Parathyroid adenoma (tissue), 2 donors: ENCODE results near the gene BET1L.

ENCODE experiments used
- H2AFZ ChIP-seq: fragments of 300-600 bp; sonication (generic); one replicate; pipeline ENCODE4 v1.7.0; 2017; ENCODE audit warnings: antibody characterized with exemption, mild to moderate bottlenecking
- H3K27ac ChIP-seq: fragments of 300-600 bp; sonication (generic); one replicate; pipeline ENCODE4 v1.7.0; 2017
- H3K27me3 ChIP-seq: fragments of 300-600 bp; sonication (generic); one replicate; pipeline ENCODE4 v1.7.0; 2017; ENCODE audit warnings: low read length; ENCODE audit not compliant: control insufficient read depth, insufficient read depth
- H3K36me3 ChIP-seq: fragments of 300-600 bp; sonication (generic); one replicate; pipeline ENCODE4 v1.7.0; 2017; ENCODE audit warnings: low read length; ENCODE audit not compliant: control insufficient read depth, insufficient read depth
- H3K4me1 ChIP-seq: fragments of 300-600 bp; sonication (generic); one replicate; pipeline ENCODE4 v1.7.0; 2017; ENCODE audit warnings: control low read depth
- H3K4me2 ChIP-seq: fragments of 300-600 bp; sonication (generic); one replicate; pipeline ENCODE4 v1.7.0; 2017; ENCODE audit warnings: low read length
- H3K4me3 ChIP-seq: fragments of 300-600 bp; sonication (generic); one replicate; pipeline ENCODE4 v1.7.0; 2017; ENCODE audit warnings: low read depth, low read length
- H3K79me2 ChIP-seq: fragments of 300-600 bp; sonication (generic); one replicate; pipeline ENCODE4 v1.7.0; 2017; ENCODE audit warnings: control low read depth
- H3K9ac ChIP-seq: fragments of 300-600 bp; sonication (generic); one replicate; pipeline ENCODE4 v1.7.0; 2017; ENCODE audit warnings: mild to moderate bottlenecking
- H3K9me3 ChIP-seq: fragments of 300-600 bp; sonication (generic); one replicate; pipeline ENCODE4 v1.7.0; 2017; ENCODE audit warnings: low read length; ENCODE audit not compliant: control insufficient read depth
- TF ChIP-seq, protein P1 (sequence below): fragments of 300-600 bp; sonication (generic); IDR thresholded peaks from one replicate; pipeline ENCODE4 v1.7.0; 2017; ENCODE audit warnings: antibody characterized with exemption, mild to moderate bottlenecking
- donor health status: primary hyperparathyroidism.

The BET1L gene

DNA sequence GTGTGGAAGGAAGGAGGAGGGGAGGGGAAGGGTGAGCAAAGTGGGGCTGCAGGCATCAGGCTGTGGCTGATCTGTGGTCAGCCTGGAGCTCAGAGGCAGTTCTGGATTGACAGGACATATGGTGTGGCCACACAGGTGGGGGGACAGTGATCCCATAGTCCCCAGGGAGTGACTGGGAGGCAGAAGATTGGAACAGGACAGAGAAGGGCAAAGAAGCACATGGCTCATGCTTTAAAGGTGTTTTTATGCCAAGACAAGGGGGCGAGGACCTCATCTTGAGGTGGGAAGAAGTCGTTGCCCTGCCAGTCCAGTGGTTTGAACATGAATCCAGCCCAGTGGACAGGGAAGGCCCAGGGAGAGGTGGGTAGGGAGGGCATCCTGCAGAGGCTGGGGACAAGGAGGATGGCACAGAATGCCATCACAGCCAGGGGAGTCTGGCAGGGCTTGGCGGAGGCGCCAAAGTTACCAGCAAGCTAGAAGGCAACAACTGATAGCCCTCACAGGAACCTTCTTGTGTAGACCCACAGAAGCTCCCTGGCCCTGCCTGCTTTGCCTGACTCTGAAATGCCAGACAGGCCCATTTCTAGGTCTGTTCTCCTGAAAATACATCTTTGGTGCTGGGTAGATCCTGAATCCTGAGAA, 3.1 kb downstream of the BET1L start:
- no peaks in the 10 kb centered on the region for H3K36me3 ChIP-seq
- TF ChIP-seq, protein P1, sequence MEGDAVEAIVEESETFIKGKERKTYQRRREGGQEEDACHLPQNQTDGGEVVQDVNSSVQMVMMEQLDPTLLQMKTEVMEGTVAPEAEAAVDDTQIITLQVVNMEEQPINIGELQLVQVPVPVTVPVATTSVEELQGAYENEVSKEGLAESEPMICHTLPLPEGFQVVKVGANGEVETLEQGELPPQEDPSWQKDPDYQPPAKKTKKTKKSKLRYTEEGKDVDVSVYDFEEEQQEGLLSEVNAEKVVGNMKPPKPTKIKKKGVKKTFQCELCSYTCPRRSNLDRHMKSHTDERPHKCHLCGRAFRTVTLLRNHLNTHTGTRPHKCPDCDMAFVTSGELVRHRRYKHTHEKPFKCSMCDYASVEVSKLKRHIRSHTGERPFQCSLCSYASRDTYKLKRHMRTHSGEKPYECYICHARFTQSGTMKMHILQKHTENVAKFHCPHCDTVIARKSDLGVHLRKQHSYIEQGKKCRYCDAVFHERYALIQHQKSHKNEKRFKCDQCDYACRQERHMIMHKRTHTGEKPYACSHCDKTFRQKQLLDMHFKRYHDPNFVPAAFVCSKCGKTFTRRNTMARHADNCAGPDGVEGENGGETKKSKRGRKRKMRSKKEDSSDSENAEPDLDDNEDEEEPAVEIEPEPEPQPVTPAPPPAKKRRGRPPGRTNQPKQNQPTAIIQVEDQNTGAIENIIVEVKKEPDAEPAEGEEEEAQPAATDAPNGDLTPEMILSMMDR, result no peak
- peaks cover 5% of the 10 kb centered on the region for H3K4me1 ChIP-seq
- peaks cover 7% of the 10 kb centered on the region for H3K79me2 ChIP-seq
- no peaks in the 10 kb centered on the region for H3K27me3 ChIP-seq
- H3K27ac ChIP-seq, result no peak overlapping the region
- H3K9ac ChIP-seq, result no peak overlapping the region
- no peaks in the 10 kb centered on the region for H3K9me3 ChIP-seq
- H3K4me3 ChIP-seq, result no peak overlapping the region
- no peak overlapping the region for H3K4me2 ChIP-seq
- no peak overlapping the region for H2AFZ ChIP-seq

DNA sequence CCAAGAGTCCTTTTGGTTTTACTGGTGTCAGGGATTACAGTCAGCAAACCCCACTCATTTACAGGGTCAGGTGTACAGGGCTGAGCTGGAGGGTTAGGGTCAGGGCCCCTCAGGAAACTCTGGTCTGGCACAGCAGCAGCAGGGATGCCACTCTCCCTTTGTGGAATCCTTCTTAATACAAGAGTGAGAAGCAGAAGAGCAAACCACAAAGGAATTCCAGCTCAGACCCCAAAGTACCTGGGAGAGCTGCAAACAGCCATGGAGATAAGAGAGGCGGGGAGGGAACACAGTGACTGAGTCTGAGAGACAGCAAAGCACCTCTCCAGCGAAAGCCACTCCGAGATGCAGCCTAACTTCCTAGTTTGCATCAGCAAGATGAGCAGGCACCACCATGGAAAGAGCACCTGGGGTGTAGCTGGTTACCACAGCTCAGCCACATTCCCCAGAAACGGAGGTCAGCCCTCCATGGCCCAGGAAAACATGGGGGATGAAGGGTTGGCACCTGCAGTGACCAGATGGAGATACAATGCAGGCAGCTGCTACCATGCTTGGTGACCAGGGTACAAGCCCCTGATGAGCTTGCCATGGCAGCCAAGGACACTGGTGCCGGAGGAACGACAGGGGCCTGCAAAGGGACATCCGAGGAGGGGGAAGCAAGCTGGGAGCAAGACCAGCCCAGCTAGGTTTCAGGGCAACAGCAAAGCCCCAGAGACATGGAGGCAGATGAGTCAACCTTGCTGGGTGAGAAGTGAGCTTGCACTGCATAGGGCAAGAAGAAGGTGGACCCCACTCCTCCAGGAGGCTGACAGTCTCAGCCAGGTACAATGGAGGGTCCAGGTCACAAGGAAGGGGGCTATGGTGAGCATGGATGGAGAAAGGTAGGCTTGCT, 3.9 kb downstream of the BET1L start:
- H3K27me3 ChIP-seq, result no peaks in the 10 kb centered on the region
- H3K4me2 ChIP-seq, result no peak overlapping the region
- TF ChIP-seq, protein P1, result no peak
- H3K9me3 ChIP-seq, result no peaks in the 10 kb centered on the region
- H2AFZ ChIP-seq, result no peak overlapping the region
- H3K4me3 ChIP-seq, result no peak overlapping the region
- peaks cover 7% of the 10 kb centered on the region for H3K79me2 ChIP-seq
- H3K9ac ChIP-seq, result no peak overlapping the region
- peaks cover 5% of the 10 kb centered on the region for H3K4me1 ChIP-seq
- H3K27ac ChIP-seq, result no peak overlapping the region
- H3K36me3 ChIP-seq, result no peaks in the 10 kb centered on the region

DNA sequence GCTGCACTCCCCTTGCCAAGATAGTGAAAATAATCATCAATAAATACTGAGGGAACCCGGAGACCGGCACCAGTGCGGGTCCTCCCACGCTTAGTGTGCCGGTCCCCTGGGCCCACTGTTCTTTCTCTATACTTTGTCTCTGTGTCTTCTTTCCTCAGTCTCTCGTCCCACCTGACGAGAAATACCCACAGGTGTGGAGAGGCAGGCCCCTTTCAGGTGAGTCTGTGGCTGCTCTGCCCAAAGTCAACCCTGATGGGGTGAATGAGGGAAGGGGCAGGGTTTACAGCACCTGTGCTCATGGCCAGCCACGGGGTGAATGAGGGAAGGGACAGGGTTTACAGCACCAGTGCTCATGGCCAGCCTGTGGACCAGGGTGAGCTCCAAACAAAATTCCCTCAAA, 4.7 kb downstream of the BET1L start:
- H3K27ac ChIP-seq, result no peak overlapping the region
- H3K9me3 ChIP-seq, result no peaks in the 10 kb centered on the region
- H2AFZ ChIP-seq, result no peak overlapping the region
- H3K4me3 ChIP-seq, result no peak overlapping the region
- TF ChIP-seq, protein P1, result no peak
- H3K27me3 ChIP-seq, result no peaks in the 10 kb centered on the region
- peaks cover 5% of the 10 kb centered on the region for H3K4me1 ChIP-seq
- no peak overlapping the region for H3K4me2 ChIP-seq
- no peak overlapping the region for H3K9ac ChIP-seq
- peaks cover 7% of the 10 kb centered on the region for H3K79me2 ChIP-seq
- H3K36me3 ChIP-seq, result no peaks in the 10 kb centered on the region

DNA sequence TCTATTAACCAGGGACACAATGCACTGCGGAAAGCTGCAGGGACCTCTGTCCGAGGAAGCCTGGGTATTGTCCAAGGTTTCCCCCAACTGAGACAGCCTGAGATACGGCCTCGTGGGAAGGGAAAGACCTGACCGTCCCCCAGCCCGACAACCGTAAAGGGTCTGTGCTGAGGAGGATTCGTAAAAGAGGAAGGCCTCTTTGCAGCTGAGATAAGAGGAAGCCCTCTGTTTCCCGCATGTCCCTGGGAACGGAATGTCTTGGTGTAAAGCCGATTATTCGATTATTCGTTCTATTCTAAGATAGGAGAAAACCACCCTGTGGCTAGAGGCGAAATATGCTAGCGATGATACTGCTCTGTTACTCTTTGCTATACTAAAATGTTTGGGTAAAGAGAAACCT, 5.2 kb downstream of the BET1L start:
- Histone ChIP-seq H3K4me1 (peaks cover 5% of the 10 kb centered on the region), H3K4me2 (no peak overlapping the region), H3K27ac (no peak overlapping the region), H3K9ac (no peak overlapping the region), H3K27me3 (no peaks in the 10 kb centered on the region), H3K9me3 (no peaks in the 10 kb centered on the region), H3K79me2 (peaks cover 7% of the 10 kb centered on the region), H2AFZ (no peak overlapping the region), H3K4me3 (no peak overlapping the region), H3K36me3 (no peaks in the 10 kb centered on the region)
- TF ChIP-seq, protein P1, result no peak
